Osteoblast (primary cell): ENCODE results near the gene EPS8L1. TPM values are rescaled to one million over a fixed set of nuclear protein-coding genes. Genes with fewer than 3 reads are reported as not detected.

ENCODE experiments used
- DNase-seq: peaks from one replicate; pipeline ENCODE4 v3.0.0; 2011; ENCODE audit warnings: low spot score, mixed read lengths; ENCODE audit not compliant: insufficient read length; ENCODE audit errors: missing footprints
- H2AFZ ChIP-seq: 2 replicates; pipeline ENCODE4 v1.6.0; 2011; ENCODE audit warnings: mild to moderate bottlenecking, low read length
- H3K27ac ChIP-seq: 2 replicates; pipeline ENCODE4 v1.5.1; 2011; ENCODE audit warnings: mild to moderate bottlenecking, low read depth, low read length, moderate library complexity
- H3K27me3 ChIP-seq: 2 replicates; pipeline ENCODE4 v1.6.0; 2012; ENCODE audit warnings: mild to moderate bottlenecking, control low read depth, inconsistent platforms, low read length, moderate library complexity; ENCODE audit not compliant: insufficient read depth
- H3K36me3 ChIP-seq: 2 replicates; pipeline ENCODE4 v1.5.1; 2011; ENCODE audit warnings: mild to moderate bottlenecking, low read length, control low read depth, moderate library complexity; ENCODE audit not compliant: insufficient read depth
- H3K4me1 ChIP-seq: 2 replicates; pipeline ENCODE4 v1.5.1; 2011; ENCODE audit warnings: mild to moderate bottlenecking, low read length, control low read depth, moderate library complexity; ENCODE audit not compliant: insufficient read depth
- H3K4me2 ChIP-seq: 2 replicates; pipeline ENCODE4 v1.6.0; 2011; ENCODE audit warnings: mild to moderate bottlenecking, low read length; ENCODE audit not compliant: insufficient read depth
- H3K4me3 ChIP-seq: fragments of 200-600 bp; sonication (generic); 3 replicates; pipeline ENCODE4 v1.5.1; 2012; ENCODE audit warnings: mild to moderate bottlenecking, low read length, inconsistent platforms; ENCODE audit not compliant: insufficient read depth
- H3K79me2 ChIP-seq: 2 replicates; pipeline ENCODE4 v1.6.0; 2012; ENCODE audit warnings: mild to moderate bottlenecking, low read length, control low read depth, inconsistent platforms; ENCODE audit not compliant: insufficient read depth
- H3K9me3 ChIP-seq: 2 replicates; pipeline ENCODE4 v1.5.1; 2011; ENCODE audit warnings: low read depth, low read length, control low read depth
- H4K20me1 ChIP-seq: 2 replicates; pipeline ENCODE4 v1.6.0; 2012; ENCODE audit warnings: mild to moderate bottlenecking, low read length, control low read depth; ENCODE audit not compliant: insufficient read depth
- total RNA-seq: library from RNA; depleted of rRNA; stranded (reverse); fragments of >200 nt; gene quantifications from 2 replicates; pipeline ENCODE4 v1.2.3, GENCODE V29; 2012
- TF ChIP-seq, protein P1 (sequence below): IDR thresholded peaks from 2 replicates; pipeline ENCODE4 v1.5.1; 2011; ENCODE audit warnings: mild to moderate bottlenecking, low read depth, low read length, moderate library complexity; ENCODE audit errors: extremely low read depth

EPS8L1 gene
- total RNA-seq, 1 donor: 1.1 TPM

DNA sequence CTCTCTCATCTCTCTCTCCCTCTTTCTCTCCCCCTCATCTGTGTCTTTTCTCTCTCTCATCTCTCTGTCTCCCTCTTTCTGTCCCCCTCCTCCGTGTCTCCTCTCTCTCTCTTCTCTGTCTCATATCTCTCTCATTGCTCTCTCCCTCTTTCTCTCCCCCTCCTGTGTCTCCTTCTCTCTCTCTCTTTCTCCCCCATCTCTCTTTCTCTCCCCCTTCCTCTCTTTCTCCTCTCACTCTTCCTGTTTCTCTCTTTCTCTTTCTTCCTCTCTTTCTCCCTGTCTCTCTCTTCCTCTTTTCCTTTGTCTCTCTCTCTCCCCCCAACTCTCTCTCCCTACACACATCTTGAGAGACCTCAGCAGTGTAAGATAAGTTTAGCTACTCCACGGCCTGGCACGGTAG, 7.8 kb upstream of the EPS8L1 start:
- H3K79me2 ChIP-seq: no peaks in the 10 kb centered on the region

DNA sequence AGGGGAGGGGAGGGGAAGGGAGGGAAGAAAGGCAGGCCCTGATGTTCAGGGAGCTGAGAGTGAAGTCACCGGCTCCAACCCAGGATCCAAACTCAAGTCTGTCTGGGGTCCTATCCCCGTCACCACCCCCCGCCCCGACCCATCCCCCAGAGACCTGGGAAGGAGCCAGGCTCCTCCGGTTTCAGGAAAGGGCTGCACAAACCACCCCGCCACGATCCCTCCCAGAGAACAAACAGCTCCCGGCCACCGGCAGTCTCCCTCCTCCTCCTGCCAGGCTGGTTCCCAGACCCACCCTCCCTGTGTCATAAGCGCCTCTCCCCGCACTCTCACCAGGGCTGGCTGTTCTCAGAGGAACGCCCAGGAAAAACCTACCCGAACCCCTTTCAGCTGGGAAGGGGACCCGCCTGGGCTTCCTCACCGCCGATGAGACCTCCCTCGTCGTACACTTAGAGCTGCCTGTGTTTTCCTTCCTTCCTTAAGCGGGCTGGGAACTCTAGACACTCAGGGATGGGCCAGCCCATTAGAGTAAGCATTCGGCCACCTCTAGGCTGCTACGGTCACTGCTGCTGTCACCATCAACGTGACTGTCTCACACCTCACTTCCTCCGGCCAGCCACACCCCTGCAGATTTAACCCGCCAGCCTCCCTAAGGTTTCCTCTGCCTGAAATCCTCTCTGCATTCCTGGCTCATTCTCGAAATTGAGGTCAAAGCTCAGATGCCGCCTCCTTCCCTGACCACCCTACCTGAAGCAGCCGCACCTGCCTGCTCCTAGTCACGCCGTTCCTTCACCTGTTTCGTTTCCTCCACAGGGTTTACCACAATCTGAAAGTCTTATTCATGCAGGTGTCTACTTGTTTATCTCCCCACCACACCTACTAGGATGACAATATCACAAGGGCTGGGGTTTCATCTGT, 6.5 kb upstream of the EPS8L1 start:
- Histone ChIP-seq H4K20me1 (no peaks in the 10 kb centered on the region), H3K27me3 (peaks cover 18% of the 10 kb centered on the region), H3K79me2 (no peaks in the 10 kb centered on the region), H3K9me3 (peaks cover 3% of the 10 kb centered on the region), H3K36me3 (no peaks in the 10 kb centered on the region), H3K4me3 (peak overlapping the region; percentile 10), H3K4me2 (no peak overlapping the region), H3K27ac (no peak overlapping the region), H3K4me1 (no peaks in the 10 kb centered on the region), H2AFZ (no peak overlapping the region)
- DNase-seq: peak; percentile 91
- TF ChIP-seq, protein P1, sequence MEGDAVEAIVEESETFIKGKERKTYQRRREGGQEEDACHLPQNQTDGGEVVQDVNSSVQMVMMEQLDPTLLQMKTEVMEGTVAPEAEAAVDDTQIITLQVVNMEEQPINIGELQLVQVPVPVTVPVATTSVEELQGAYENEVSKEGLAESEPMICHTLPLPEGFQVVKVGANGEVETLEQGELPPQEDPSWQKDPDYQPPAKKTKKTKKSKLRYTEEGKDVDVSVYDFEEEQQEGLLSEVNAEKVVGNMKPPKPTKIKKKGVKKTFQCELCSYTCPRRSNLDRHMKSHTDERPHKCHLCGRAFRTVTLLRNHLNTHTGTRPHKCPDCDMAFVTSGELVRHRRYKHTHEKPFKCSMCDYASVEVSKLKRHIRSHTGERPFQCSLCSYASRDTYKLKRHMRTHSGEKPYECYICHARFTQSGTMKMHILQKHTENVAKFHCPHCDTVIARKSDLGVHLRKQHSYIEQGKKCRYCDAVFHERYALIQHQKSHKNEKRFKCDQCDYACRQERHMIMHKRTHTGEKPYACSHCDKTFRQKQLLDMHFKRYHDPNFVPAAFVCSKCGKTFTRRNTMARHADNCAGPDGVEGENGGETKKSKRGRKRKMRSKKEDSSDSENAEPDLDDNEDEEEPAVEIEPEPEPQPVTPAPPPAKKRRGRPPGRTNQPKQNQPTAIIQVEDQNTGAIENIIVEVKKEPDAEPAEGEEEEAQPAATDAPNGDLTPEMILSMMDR: no peak

More for the DNA sequence above, 7.8 kb upstream of the EPS8L1 start:
- H4K20me1 ChIP-seq: no peaks in the 10 kb centered on the region
- H3K27ac ChIP-seq: no peak overlapping the region
- no peak for DNase-seq
- no peak overlapping the region for H3K4me3 ChIP-seq
- H3K36me3 ChIP-seq: no peaks in the 10 kb centered on the region
- no peak overlapping the region for H2AFZ ChIP-seq
- TF ChIP-seq, protein P1: no peak
- no peaks in the 10 kb centered on the region for H3K4me1 ChIP-seq
- no peak overlapping the region for H3K4me2 ChIP-seq
- H3K9me3 ChIP-seq: peaks cover 3% of the 10 kb centered on the region
- H3K27me3 ChIP-seq: peaks cover 18% of the 10 kb centered on the region

DNA sequence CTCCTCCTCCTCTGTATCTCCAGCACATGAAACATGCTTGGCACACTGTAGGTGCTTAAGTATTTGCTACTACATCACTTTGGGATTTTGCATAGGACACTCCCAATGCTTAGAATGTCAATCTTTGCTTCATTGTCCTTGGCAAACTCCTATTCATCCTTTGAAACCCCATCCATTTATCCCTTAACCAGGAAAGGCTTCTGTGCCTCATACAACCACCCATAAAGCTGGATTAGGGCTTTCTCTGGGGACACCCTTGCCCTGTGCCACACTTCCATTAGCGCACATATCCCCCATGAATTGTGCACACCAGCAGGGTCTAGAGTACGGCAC, 5.8 kb upstream of the EPS8L1 start:
- peaks cover 18% of the 10 kb centered on the region for H3K27me3 ChIP-seq
- H3K79me2 ChIP-seq: no peaks in the 10 kb centered on the region
- H3K36me3 ChIP-seq: no peaks in the 10 kb centered on the region
- no peak overlapping the region for H3K4me3 ChIP-seq
- H3K4me1 ChIP-seq: no peaks in the 10 kb centered on the region
- no peak overlapping the region for H2AFZ ChIP-seq
- peak; percentile 66 for DNase-seq
- H3K27ac ChIP-seq: no peak overlapping the region
- H3K9me3 ChIP-seq: peaks cover 3% of the 10 kb centered on the region
- H3K4me2 ChIP-seq: no peak overlapping the region
- TF ChIP-seq, protein P1: no peak
- no peaks in the 10 kb centered on the region for H4K20me1 ChIP-seq

DNA sequence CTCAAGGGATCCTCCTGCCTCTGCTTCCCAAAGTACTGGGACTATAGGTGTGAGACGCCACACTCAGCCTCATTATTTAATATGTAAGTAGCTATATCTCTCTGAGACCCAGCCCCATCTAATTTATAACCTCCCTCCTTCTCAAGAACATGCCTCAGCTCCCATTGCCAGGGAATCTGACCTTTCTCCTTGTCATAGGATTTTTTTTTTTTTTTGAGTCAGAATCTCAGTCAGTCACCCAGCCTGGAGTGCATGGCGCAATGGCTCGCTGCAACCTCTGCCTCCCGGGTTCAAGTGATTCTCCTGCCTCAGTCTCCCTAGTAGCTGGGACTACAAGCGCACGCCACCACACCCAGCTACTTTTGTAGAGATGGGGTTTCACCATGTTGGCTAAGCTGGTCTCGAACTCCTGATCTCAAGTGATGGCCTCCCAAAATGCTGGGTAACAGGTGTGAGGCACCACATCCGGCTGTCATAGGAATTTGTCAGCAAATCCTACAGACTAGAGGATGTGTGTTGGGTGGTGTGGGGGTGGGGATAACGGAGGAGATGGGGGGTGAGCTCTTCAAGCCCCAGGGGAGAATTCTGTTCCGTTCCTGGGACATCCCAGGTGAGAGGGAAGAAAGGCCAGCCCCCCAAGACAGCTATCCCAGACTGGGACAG, 5.1 kb upstream of the EPS8L1 start:
- peaks cover 22% of the 10 kb centered on the region for H3K27me3 ChIP-seq
- no peaks in the 10 kb centered on the region for H3K36me3 ChIP-seq
- no peak overlapping the region for H3K4me2 ChIP-seq
- peaks cover 3% of the 10 kb centered on the region for H3K9me3 ChIP-seq
- H3K79me2 ChIP-seq: no peaks in the 10 kb centered on the region
- H3K4me1 ChIP-seq: no peaks in the 10 kb centered on the region
- TF ChIP-seq, protein P1: no peak
- H2AFZ ChIP-seq: no peak overlapping the region
- H3K4me3 ChIP-seq: no peak overlapping the region
- no peaks in the 10 kb centered on the region for H4K20me1 ChIP-seq
- no peak for DNase-seq
- no peak overlapping the region for H3K27ac ChIP-seq
